ENCODE measurements around the gene ALDH1A3. TPM values are rescaled to one million over a fixed set of nuclear protein-coding genes. Genes with fewer than 3 reads are reported as not detected.

The ALDH1A3 gene
- total RNA-seq, 4 donors from 2014 or later = 6.7 to 39.4 (median 17.9) TPM

DNA sequence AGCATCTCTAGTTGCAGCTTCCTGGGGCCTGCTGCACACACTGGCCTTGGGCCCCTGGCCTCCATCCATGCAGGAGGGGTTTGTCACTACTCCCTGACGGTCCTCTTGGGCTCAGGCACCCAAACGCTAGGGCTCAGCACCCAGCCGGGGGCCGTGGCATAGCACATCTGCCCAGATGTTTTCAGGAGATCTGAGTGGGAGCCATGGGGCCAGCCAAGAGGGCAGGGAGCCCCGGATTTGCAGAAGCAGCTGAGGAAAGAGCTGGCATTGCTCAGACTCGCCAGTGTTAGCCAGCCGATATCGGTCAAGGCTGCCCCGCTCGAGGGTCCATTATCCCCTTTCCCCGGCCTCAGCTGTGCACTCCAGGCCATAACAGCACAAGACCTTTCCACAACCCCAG lies 1.5 kb upstream of the ALDH1A3 start:
- Histone ChIP-seq H3K27me3 (peaks cover 59% of the 10 kb centered on the region), H3K4me3 (no peak overlapping the region), H3K9me3 (no peaks in the 10 kb centered on the region), H3K27ac (no peak overlapping the region), H3K36me3 (no peaks in the 10 kb centered on the region), H3K4me1 (peaks cover 0 to 18% (median 10%) of the 10 kb centered on the region in 4 donors)
- in situ Hi-C loops (cut with MboI; ENCODE audit: low pct_ligation_motif_present in 1 of 4, low pct_unique_long_range_greater_than_20kb in 1 of 4, low sequenced_read_pairs in 3 of 4) = loop anchor here in 1 of 4 donors (10.0 kb wide), 1 partner anchor 253 kb away; no protein-coding TSS in a partner anchor
- DNase-seq = no peak
- TF ChIP-seq, protein P1, sequence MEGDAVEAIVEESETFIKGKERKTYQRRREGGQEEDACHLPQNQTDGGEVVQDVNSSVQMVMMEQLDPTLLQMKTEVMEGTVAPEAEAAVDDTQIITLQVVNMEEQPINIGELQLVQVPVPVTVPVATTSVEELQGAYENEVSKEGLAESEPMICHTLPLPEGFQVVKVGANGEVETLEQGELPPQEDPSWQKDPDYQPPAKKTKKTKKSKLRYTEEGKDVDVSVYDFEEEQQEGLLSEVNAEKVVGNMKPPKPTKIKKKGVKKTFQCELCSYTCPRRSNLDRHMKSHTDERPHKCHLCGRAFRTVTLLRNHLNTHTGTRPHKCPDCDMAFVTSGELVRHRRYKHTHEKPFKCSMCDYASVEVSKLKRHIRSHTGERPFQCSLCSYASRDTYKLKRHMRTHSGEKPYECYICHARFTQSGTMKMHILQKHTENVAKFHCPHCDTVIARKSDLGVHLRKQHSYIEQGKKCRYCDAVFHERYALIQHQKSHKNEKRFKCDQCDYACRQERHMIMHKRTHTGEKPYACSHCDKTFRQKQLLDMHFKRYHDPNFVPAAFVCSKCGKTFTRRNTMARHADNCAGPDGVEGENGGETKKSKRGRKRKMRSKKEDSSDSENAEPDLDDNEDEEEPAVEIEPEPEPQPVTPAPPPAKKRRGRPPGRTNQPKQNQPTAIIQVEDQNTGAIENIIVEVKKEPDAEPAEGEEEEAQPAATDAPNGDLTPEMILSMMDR (IDR thresholded peaks at IDR 0.05) = no peak
- no peak for TF ChIP-seq POLR2AphosphoS5 (IDR thresholded peaks at IDR 0.05)
- TF ChIP-seq POLR2A (IDR thresholded peaks at IDR 0.05) = no peak
- no peak for TF ChIP-seq EP300 (IDR thresholded peaks at IDR 0.05; ENCODE audit: low read depth)
- intact Hi-C loops (cut with DNase I; ENCODE audit: low total_unique reads) = no loop called here
- 82% methylated on average over 6 of the region's 11 CpGs; no CpG with 5 or more reads in 1 of the 2 donors for WGBS, 2 donors (ENCODE audit: low coverage in 1 of 2)

DNA sequence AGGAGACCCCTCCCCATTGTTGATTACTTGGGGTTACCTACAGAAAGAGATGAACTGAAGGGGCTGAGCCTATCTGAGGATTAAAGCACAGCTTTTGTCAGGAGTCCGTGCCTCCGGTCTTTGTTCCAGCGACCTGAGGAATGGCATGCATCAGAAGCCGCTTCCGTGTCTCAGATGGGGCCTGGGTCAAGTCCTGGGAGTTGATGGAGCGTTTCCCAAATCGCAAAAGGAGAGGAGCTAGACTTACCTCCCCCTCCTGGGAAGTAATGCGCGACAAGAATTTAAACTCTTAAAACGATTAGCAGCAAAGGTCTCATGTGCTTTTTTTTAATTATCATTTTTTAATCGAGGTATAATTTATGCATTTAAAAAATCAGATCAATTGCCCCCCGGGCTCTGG lies 983 bp upstream of the ALDH1A3 start:
- intact Hi-C loops (cut with DNase I; ENCODE audit: low total_unique reads) (no loop called here), in situ Hi-C loops (cut with MboI; ENCODE audit: low pct_ligation_motif_present in 1 of 4, low pct_unique_long_range_greater_than_20kb in 1 of 4, low sequenced_read_pairs in 3 of 4) (loop anchor here in 1 of 4 donors (10.0 kb wide), 1 partner anchor 254 kb away; no protein-coding TSS in a partner anchor)
- peaks cover 0 to 18% (median 10%) of the 10 kb centered on the region in 4 donors for H3K4me1 ChIP-seq
- H3K9me3 ChIP-seq = no peaks in the 10 kb centered on the region
- peak overlapping the region in 3 of 4 donors; percentile 40 to 60 (median 50) for H3K4me3 ChIP-seq
- H3K36me3 ChIP-seq = no peaks in the 10 kb centered on the region
- DNase-seq = no peak
- peaks cover 63% of the 10 kb centered on the region for H3K27me3 ChIP-seq
- whole genome bisulfite sequencing, 2 donors (ENCODE audit: low coverage in 1 of 2) = 49 to 56% methylated on average over 12 of the region's 12 CpGs
- TF ChIP-seq POLR2AphosphoS5 (IDR thresholded peaks at IDR 0.05) (no peak), POLR2A (IDR thresholded peaks at IDR 0.05) (no peak), EP300 (IDR thresholded peaks at IDR 0.05; ENCODE audit: low read depth) (no peak)
- TF ChIP-seq, protein P1 (IDR thresholded peaks at IDR 0.05) = no peak
- peak overlapping the region in 1 of 4 donors; percentile 21 for H3K27ac ChIP-seq

DNA sequence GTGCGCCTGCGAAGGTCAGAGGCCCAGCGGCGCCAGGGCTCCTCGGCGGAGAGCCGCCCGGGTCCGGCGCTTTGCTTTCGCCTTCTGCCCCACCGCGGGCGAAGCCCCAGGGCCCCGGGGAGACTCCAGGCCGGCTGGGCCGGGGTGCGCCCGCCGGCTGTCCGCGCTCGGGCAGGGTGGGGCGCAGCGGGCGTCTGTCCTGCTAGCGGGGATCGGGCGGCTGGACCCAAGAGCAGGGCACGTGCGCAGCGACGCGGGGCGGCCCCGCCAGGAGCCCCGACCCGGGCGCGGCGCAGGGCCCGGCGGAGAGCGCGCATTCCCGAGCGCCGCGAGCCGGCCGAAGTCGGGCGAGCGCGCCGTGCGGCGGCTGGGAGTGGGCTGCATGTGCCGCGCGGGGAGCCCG lies 569 bp upstream of the ALDH1A3 start:
- H3K27ac ChIP-seq = peak overlapping the region in 1 of 4 donors; percentile 21
- H3K4me1 ChIP-seq = peaks cover 0 to 18% (median 10%) of the 10 kb centered on the region in 4 donors
- H3K27me3 ChIP-seq = peaks cover 68% of the 10 kb centered on the region
- no peaks in the 10 kb centered on the region for H3K9me3 ChIP-seq
- TF ChIP-seq EP300 (IDR thresholded peaks at IDR 0.05; ENCODE audit: low read depth) (no peak), POLR2A (IDR thresholded peaks at IDR 0.05) (no peak), POLR2AphosphoS5 (IDR thresholded peaks at IDR 0.05) (no peak)
- TF ChIP-seq, protein P1 (IDR thresholded peaks at IDR 0.05) = no peak
- 8% methylated on average over 22 of the region's 62 CpGs; no CpG with 5 or more reads in 1 of the 2 donors for WGBS, 2 donors (ENCODE audit: low coverage in 1 of 2)
- no peaks in the 10 kb centered on the region for H3K36me3 ChIP-seq
- DNase-seq = no peak
- in situ Hi-C loops (cut with MboI; ENCODE audit: low pct_ligation_motif_present in 1 of 4, low pct_unique_long_range_greater_than_20kb in 1 of 4, low sequenced_read_pairs in 3 of 4) (loop anchor here in 1 of 4 donors (10.0 kb wide), 1 partner anchor 254 kb away; no protein-coding TSS in a partner anchor), intact Hi-C loops (cut with DNase I; ENCODE audit: low total_unique reads) (no loop called here)
- peak overlapping the region in 3 of 4 donors; percentile 40 to 60 (median 50) for H3K4me3 ChIP-seq

DNA sequence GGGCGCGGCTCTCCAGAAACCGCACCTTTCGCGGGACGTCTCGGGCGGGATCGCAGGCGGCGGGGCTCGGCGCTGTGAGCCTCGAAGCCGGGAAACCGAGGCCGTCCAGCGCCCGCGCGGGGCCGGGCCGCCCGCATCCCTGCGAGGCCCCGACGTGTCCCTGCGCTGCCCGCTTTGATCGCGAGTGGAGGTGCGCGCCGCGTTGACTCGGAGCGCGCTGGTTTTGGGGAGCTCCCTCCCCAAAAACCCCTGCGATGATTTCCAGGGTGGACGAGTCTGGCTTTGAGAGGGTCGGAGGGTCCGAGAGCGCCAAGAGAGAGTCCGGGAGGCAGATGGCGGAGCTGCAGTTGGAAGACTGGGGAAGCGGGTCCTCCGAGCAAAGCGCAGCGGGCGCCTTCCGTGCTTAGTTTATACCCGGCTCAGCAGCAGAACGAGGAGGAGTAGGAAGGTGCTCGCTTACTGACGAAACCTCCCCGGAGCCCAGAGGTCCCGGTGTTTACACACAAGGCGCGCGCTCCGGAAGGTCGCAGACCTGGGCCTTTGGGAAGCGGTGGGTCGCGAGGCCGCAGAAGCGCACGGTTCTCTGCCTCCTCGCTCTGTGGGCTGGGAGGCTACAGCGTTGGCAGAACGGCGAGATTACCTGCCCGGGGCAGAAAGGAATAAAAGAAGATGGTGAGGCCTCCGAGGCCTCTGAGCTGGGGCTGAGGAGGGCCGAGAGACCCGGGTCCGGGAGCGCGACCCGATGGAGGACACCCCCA lies 687 bp downstream of the ALDH1A3 start:
- in situ Hi-C loops (cut with MboI; ENCODE audit: low pct_ligation_motif_present in 1 of 4, low pct_unique_long_range_greater_than_20kb in 1 of 4, low sequenced_read_pairs in 3 of 4) = no loop called here
- peak overlapping the region; percentile 30 to 44 (median 39) for H3K27ac ChIP-seq

More for the DNA sequence above, 687 bp downstream of the ALDH1A3 start:
- peaks cover 0 to 18% (median 10%) of the 10 kb centered on the region in 4 donors for H3K4me1 ChIP-seq
- peak overlapping the region; percentile 21 to 60 (median 45) for H3K4me3 ChIP-seq
- DNase-seq = no peak
- WGBS, 2 donors (ENCODE audit: low coverage in 1 of 2) = 30% methylated on average over 55 of the region's 80 CpGs; no CpG with 5 or more reads in 1 of the 2 donors
- H3K9me3 ChIP-seq = no peaks in the 10 kb centered on the region
- TF ChIP-seq POLR2A (IDR thresholded peaks at IDR 0.05) (no peak), EP300 (IDR thresholded peaks at IDR 0.05; ENCODE audit: low read depth) (no peak), POLR2AphosphoS5 (IDR thresholded peaks at IDR 0.05) (no peak)
- TF ChIP-seq, protein P1 (IDR thresholded peaks at IDR 0.05) = no peak
- peaks cover 80% of the 10 kb centered on the region for H3K27me3 ChIP-seq
- intact Hi-C loops (cut with DNase I; ENCODE audit: low total_unique reads) = no loop called here
- no peaks in the 10 kb centered on the region for H3K36me3 ChIP-seq
